ENCODE results near the gene LRRC8D. TPM values are rescaled to one million over a fixed set of nuclear protein-coding genes. Genes with fewer than 3 reads are reported as not detected.

Gene LRRC8D
- total and polyA plus RNA-seq, 9 of the 15 experiments (the other 6 are each of a cell fraction or from before 2014, with no cell fraction given) = 3.4 to 53.9 (median 15.9) TPM

DNA sequence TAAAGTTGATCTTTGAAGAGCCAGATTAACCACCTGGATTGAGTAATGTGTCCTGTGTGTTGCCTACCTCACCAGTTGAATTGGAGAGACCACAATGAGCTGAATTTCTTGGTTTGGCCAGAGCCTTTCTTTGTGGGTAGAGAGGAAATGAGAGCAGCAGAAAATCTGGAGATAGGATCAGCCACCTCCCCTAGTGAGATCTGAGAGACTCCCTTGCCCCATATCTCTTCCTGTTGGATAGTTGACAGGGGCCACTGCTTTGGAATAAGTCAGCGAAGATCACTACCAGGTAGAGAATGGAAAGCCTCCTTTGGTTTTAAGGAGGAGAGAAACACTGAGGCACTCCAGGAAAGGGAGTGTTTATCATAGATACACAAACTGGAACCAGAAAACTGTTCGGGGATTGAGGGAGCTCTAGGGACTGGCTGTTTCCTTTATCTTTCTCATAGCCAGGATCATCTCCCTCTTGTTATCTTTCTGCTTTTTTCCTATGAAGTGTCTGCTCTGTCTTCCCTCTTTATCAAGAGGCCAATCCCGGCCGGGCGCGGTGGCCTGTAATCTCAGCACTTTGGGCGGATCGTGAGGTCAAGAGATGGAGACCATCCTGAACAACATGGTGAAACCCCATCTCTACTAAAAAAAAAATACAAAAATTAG lies 152.8 kb downstream of the LRRC8D start (continued):
- TF ChIP-seq ZBTB40 (IDR thresholded peaks at IDR 0.05) = no peak
- TF ChIP-seq ZBTB40 (CRISPR knock-in tag; IDR thresholded peaks at IDR 0.05) = no peak
- peak; percentile 53 for TF ChIP-seq MEIS2 (IDR thresholded peaks at IDR 0.05; ENCODE audit: partially characterized antibody)
- TF ChIP-seq ZNF518B (CRISPR knock-in tag; IDR thresholded peaks at IDR 0.05) = no peak
- no peak for TF ChIP-seq ZNF589 (CRISPR knock-in tag; IDR thresholded peaks at IDR 0.05; ENCODE audit: low read depth)
- no peak for TF ChIP-seq CEBPG (CRISPR knock-in tag; IDR thresholded peaks at IDR 0.05)
- peak; percentile 38 to 58; a peak in 2 of 4 replicates for TF ChIP-seq CEBPG (tag; conservative IDR thresholded peaks at IDR 0.05 in 1 of 2, IDR thresholded peaks at IDR 0.05 in 1 of 2)
- TF ChIP-seq TCF7L2 (IDR thresholded peaks at IDR 0.05; ENCODE audit: low read depth, low read length) = no peak
- no peak for TF ChIP-seq SIN3A (IDR thresholded peaks at IDR 0.05; ENCODE audit: borderline replicate concordance in 2 of 2, control insufficient read depth in 1 of 2, low read depth in 2 of 2, low read length in 2 of 2)
- peak; percentile 30; the same call in 1 of the 2 replicates for TF ChIP-seq VEZF1 (CRISPR knock-in tag; IDR thresholded peaks at IDR 0.05)
- TF ChIP-seq ADNP (tag; IDR thresholded peaks at IDR 0.05) = 0 out of 2 replicates have a peak, but pooled peaks have one; percentile 24
- TF ChIP-seq ZNF431 (CRISPR knock-in tag; IDR thresholded peaks at IDR 0.05) = no peak
- no peak for TF ChIP-seq CBX5 (IDR thresholded peaks at IDR 0.05; ENCODE audit: borderline replicate concordance, low read depth)
